Activated CD4-positive, alpha-beta T cell treated with anti-CD3 and anti-CD28 coated beads for 24 hours (primary cell): ENCODE results near the gene TMEM212.
"Not testable (repeated sequence)": the region's sequence is repeated elsewhere in the genome, so short reads cannot be mapped to it uniquely, and the experiment has no call there.

Experiments used
- DNase-seq, 2 donors: peaks; one replicate each; pipeline ENCODE4 v3.0.0-alpha.2; 2020; ENCODE audit warnings: low read depth in 2 of 2

Gene TMEM212

DNA sequence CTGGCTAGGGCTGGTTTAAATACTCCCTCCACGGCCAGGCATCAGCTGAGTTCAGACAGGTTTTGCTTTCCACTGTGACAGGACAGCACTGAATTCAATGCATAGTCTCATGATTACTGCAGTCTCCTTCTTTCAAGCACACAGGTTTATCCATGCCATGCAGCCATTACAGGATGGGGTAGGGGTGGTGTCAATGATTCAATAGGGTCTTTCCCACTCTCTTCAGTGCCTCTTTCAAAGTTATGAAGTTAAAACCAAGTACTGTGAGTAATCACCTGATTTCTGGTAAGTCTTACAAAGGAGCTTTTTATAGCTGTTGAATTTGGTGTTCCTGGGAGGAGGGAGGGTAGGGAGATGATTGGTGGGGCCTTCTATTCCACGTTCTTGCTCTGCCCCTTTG, 47.2 kb downstream of the TMEM212 start:
- DNase-seq, result no peak

DNA sequence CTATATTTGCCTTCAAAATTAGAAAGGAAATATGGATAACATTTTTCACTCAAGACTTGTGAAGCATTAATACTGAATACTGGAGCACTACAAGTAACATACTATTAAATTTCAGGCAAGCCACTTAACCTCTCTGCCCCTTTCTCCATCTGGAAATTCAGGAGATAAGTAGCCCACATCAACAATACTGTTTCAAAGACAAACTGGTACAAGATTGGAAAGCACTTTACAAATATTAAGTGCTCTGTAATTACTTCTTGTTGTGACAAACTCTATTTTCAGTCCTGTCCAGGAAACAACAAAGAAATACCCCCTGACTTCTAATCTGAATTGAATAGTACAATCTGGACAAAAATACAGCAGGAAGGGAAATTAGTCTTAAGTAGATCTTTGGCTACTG, 49.3 kb downstream of the TMEM212 start:
- no peak for DNase-seq

DNA sequence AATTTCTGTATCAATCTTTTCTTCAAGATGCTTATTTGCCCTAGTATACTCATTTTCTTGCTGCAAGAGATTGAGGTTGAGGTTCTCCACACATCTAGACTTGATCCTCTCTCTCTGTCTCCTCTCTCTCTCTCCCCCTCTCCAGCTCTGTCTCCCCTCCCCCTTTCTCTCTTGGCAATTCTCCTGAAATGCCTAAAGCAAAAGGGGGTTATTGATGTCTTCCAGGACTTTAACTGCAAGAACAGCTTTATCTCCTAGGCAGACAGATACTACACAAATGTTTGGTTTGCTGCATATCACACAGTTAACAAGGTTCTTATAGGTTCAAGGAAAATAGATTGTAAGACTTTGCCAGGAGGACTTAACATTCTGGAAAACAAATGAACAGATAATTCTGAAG, 52.1 kb downstream of the TMEM212 start:
- no peak for DNase-seq

DNA sequence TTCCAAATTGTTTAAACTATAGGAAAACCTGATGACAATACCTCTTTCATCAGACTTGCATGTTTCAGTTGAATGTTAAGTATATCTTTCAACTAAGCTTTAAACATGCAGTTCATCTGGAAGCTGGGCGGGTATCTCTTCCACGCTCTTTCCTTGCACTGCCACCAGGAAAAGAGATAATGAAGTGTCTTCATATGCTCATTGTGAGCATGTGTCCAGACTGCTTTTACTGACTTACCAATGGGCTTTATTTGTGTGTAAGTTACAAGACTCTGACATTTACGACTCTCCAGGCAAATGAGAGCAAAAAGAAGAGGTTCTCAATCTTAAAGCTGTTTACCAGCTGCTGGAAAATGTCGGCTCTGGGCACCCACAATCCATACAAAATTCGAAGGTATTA, 52.8 kb downstream of the TMEM212 start:
- no peak for DNase-seq

DNA sequence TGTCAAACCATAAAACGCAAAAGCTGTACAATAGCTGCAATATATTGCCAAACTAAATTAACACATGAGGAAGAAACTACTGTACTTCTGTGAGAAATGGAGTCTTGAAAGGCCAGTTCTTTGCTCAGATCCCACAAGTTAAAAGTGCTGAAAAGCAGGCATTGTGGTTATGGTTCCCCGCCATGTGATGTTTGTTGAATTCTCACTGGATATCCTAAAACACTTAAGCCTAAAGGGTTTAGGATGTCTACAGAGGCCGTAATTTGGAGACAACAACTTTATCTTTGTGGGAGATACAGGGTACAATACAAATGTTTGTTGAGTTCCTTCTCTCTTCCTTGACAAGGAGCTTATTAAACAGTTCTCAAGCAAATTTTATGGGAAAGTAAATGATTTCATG, 53.2 kb downstream of the TMEM212 start:
- no peak for DNase-seq

DNA sequence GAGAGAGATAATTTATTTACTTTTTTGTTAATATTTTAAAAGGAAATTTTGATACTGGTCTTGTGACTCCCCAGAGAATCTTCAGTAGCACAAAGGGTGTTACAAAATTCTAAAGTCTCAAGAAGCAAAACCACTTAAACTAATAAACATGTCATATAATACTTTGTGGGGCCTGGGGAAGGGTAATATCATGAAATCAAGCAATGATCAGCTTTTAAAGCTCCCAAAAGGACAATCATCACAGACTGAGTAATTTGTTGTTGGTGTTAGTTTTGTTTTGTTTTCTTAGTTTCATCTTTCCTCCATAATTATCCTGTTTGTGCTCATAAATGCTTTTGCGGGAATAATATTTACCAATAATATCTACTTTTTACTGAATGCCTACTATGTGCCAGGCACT, 55.0 kb downstream of the TMEM212 start:
- no peak for DNase-seq

DNA sequence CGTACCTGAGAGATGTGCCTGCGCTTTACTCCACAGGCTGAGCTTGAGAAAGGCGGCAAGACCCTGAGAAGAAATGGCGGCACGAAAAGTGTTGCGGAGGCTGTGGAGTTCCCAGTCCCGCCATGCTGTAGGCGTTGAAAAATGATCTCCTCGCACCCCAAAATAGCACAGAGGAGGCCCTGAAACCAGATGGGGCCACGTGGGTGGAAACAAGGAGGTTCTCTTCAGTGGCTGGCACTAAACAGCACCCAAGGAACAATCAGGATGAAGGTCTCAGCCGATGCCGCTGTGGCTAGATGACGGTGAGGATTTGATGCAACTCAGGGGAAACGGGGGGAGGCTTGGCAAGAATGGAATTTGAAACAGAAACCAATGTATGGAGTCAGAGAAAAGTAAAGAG, 57.3 kb downstream of the TMEM212 start:
- DNase-seq, result no peak

DNA sequence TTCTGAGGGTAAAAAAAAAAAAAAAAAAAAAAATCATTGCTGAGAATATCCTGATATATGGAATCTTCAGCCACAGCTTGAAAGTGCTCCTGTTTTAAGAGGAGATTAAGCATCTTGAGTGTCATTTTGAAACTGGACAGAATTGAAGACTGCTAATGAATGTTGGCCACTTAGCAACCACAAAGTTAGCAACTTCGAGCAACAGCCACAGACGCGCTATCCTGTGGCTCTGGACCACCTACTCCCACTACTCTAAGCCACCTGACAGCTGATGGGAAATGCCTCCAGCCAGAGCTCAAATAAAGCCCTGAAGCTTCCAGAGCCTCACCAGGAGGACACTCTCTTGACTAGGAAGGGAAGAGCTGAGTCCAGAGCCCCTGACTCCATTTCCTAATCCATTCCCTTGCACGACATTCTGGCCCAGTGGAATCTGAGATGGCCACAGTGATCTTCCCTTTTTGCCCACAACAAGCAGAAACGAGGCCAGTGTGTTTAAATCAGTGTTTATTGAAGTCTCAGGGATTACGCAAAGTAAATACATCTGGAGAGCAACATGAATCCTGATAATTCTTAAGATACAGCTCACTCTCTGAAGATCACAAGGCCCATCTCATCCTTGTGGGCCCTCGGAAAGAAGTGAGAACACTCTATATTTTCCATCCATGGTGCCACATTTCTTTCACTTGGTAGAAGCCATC, 58.6 kb downstream of the TMEM212 start:
- no peak for DNase-seq

DNA sequence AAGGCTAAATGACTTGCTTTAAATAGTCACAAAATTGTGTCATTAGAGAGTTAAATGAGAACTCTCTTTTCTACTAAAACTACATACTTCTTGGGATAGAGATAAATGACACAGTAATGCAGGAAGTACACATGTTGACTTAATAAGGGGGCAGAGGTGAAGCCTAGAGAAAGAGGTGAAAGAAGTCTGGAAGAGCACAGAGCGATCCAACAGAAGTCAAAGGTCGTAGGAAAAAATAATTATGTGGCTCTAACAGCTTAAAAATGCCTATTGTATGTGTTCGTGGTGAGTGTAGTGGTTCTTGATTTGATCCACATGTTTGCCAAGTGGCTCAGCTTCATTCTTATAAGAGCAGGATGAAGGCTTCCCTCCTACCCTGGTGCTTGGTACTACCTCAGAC, 61.7 kb downstream of the TMEM212 start:
- DNase-seq, result no peak

DNA sequence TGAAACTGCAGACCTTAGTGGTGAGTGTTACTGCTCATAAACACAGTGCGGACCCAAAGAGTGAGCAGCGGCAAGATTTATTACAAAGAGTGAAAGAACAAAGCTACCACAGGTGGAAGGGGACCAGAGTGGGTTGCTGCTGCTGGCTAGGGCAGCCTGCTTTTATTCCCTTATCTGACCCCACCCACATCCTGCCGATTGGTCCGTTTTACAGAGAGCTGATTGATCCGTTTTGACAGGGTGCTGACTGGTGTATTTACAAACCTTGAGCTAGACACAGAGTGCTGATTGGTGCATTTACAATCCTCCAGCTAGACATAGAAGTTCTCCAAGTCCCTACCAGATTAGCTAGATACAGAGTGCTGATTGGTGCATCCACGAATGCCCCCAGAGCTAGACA, 63.4 kb downstream of the TMEM212 start:
- DNase-seq, result not testable (repeated sequence)

DNA sequence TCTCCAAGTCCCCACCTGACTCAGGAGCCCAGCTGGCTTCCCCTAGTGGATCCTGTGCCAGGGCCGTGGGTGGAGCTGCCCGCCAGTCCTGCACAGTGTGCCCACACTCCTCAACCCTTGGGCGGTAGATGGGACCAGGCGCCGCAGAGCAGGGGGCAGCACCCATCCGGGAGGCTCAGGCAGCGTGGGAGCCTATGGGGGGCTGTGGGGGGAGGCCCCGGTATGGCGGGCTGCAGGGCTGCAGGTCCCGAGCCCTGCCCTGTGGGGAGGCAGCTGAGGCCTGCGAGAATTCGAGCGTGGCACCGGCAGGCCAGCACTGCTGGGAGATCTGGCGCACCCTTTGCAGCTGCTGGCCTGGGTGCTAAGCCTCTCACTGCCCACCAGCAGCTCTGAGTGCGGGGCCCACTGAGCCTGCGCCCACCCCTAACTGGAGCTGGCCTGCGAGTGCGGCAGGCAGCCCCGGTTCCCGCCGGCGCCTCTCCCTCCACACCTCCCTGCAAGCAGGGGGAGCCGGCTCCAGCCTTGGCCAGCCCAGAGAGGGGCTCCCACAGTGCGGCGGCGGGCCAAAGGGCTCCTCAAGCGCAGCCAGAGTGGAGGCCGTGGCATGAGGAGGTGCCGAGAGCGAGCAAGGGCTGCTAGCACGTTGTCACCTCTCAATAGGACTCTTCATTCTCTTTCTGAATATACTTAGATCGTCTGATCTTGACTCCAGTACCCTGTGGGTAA, 64.0 kb downstream of the TMEM212 start:
- DNase-seq, result no peak

DNA sequence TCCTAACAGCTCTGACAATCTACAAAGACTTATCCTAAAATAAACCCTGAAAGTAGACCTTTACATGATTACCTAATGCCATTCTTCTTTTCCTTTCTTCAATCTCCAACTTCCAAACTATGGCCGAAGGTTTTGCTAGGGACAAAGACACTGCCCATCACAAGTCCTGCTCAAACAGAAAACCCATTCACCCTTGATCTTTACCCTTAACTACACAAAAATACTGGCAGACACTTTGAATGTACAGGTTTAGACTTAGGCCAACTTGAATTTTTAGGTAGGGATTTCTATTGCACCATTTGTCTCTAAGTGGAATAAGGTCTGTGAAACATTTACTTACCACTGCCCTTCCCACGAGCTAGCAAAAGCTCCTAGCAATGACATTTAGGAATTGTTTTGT, 64.6 kb downstream of the TMEM212 start:
- no peak for DNase-seq

DNA sequence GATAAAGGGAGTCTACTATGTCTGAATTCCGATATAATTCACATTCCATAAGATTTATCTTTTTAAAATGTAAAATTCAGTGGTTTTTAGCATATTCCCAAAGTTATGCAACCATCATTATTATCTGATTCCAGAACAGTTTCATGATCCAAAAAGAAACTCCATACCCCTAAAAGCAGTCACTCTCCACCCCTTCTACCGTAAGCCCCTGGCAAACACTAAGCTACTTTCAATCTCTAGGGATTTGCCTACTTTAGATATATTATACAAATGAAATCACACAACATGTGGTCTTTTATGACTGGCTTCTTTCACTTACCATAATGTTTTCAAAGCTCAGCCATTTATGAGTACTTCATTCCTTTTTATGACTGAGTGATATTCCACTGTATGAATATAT, 65.6 kb downstream of the TMEM212 start:
- no peak for DNase-seq
